GM12801 (cell line): ENCODE results near the gene AKR1D1.

Experiments used
- CTCF ChIP-seq: IDR thresholded peaks from one replicate; pipeline ENCODE4 v1.5.1; 2011; ENCODE audit warnings: control low read depth; ENCODE audit not compliant: insufficient read length; ENCODE audit errors: extremely low read depth

The AKR1D1 gene

GRCh38 chr7:138164804-138165203 lies 88.5 kb downstream of the AKR1D1 start:
- no peak for TF ChIP-seq CTCF

GRCh38 chr7:138166681-138167080 lies 90.4 kb downstream of the AKR1D1 start:
- TF ChIP-seq CTCF, result no peak

- TF ChIP-seq CTCF, result no peak
Measured at GRCh38 chr7:138167222-138167621, 91.0 kb downstream of the AKR1D1 start.

- no peak for TF ChIP-seq CTCF
Measured at GRCh38 chr7:138167869-138168296, 91.6 kb downstream of the AKR1D1 start.
